EL (cell line): ENCODE results near the gene NTSR1.
A peak's percentile ranks its signal among the peaks of the same experiment; 100 is the strongest.

Experiments used
- DNase-seq: peaks from one replicate; pipeline ENCODE4 v3.0.0-alpha.2; 2016

Gene NTSR1

GRCh38 chr20:62695448-62696414 lies 12.9 kb upstream of the NTSR1 start:
- no peak for DNase-seq

DNA sequence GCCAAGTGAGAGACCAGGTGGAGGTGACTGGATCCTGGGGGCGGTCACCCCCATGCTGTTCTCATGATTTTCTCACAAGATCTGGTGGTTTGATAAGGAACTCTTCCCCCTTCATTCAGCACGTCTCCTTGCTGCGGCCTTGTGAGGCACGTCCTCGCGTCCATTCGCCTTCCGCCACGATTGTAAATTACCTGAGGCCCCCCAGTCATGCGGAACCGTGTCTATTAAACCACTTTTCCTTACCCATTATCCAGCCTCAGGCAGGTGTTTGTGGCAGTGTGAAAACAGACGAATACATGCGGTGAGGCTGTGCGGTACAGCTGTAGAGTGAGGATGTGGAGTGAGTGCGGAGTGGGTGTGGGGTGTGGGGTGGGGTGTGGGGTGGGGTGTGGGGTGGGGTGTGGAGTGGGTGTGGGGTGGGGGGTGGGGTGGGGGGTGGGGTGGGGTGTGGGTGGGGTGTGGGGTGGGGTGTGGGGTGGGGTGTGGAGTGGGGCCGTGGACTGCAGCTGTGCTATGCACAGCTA lies 12.1 kb upstream of the NTSR1 start:
- no peak for DNase-seq

DNA sequence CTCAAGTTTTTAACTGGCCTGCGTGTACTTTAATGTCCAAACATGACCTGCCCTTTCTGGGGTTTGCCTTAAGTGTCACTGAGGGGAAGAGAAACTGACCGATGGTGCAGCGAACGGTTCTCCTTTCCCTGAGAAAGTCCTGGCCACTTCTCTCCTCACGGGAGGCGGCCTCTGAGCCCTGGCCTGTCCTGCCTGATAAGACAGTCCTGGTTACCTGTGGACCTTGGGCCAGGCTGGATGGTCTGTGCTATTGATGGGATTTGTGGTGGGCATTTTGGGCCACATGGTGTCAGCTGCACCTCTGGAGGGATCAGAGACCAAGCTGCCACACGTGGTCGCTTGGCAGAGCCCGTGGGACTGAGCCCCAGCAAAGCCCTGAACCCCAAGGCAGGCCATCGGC lies 11.6 kb upstream of the NTSR1 start:
- no peak for DNase-seq

DNA sequence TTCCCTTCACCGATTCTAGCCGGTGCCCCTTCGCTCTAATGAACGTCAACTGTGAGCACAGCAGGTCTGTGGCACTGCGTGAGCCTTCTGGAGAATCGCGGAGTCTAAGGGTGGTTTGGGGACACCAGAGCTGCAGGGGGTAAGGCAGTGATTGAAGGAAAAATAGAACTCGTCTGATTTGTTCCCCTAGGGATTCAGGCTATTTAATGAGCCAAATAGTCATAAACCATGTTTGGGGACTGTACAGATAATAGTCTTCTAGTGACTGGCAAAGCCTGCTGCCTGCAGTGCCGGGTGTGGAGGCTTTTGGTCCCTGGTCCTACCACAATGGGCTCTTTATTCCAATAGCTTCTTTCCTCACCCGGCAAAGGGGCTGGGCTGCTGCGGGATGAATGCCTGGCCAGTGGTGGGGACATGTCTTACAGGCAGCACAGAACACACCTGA lies 11.1 kb upstream of the NTSR1 start:
- DNase-seq: no peak

DNA sequence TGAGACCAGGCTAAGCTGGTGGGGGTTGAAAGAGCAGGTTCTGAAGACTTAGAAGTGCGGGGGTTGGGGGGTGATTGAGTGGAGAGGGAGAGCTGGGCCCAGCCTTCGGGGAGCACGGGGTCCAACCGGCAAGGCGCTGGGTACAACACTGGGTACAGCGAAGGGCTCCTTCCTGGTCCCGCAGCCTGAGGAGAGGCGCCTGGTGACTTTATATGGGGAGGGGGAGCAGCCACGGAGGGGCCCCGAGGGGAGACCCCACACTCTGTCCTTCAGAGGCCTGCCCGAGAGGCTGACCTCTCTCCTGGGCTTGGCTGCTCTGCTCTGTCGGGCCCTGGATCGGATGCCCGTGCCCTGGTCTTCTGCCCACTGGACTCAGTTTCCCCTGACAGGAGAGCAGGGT lies 10.4 kb upstream of the NTSR1 start:
- DNase-seq: no peak

GRCh38 chr20:62699296-62699695 lies 9.3 kb upstream of the NTSR1 start:
- DNase-seq: no peak

GRCh38 chr20:62699741-62700140 lies 8.9 kb upstream of the NTSR1 start:
- no peak for DNase-seq

GRCh38 chr20:62700261-62700930 lies 8.2 kb upstream of the NTSR1 start:
- no peak for DNase-seq

- no peak for DNase-seq
Observed at GRCh38 chr20:62701161-62702012, 7.2 kb upstream of the NTSR1 start.

DNA sequence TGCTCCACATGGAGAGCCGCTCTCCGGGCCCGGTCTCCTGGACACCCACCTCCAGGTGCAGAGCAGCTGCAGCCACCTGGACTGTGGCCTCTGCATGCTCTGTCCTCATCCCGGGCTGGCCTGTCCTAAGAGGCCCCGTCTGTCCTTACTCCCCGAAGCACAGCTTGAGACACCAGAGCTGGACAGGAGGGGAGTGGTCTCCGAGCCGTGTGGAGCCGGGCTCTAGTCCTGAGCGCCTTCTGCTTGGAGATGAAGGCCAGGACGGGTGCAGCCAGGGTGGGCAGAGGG lies 6.7 kb upstream of the NTSR1 start:
- DNase-seq: no peak

DNA sequence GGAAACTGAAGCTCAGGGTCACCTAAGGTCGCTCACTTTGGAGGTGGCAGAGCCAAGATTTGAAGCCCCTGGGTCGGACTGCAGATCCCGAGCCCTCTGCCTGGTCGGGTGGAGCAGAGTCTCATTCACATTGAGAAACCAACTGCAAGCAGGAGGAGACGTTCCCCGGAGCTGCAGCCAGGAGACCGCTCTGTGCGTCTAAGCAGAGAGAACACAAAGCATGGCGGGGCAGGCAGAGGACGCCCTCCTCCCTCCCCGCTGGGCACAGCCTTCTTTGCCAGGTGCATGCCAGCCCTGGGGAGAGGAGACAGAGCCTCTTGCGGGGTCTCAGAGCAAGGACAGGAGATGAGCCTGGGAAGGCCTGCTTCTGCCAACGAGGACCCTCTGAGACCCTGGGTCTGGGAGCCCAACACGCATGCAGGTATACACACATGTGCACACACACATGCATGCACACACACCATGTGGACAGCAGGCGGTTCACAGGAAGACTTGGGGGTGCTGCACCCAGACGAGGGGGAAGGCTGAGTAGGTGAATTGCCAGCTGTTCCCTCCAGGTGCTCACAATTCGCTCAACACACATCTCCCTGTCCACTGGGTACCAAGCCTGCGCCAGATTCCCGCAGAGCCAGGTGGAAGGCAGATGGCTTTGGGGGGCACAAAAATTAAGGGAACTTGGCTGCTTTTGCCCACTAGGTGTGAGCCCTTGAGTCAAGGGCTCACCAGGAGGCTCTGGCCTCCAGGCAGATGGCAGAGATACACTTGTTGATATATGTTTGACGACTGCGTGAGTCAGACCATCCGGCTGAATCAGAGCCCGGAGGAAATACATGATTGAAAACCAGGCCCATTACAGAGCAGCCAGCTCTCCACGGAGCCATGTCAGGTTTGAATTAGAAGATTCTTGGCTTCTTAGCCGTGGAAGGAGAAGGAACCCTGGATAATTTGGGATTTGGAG lies 5.5 kb upstream of the NTSR1 start:
- DNase-seq: peak; percentile 95

DNA sequence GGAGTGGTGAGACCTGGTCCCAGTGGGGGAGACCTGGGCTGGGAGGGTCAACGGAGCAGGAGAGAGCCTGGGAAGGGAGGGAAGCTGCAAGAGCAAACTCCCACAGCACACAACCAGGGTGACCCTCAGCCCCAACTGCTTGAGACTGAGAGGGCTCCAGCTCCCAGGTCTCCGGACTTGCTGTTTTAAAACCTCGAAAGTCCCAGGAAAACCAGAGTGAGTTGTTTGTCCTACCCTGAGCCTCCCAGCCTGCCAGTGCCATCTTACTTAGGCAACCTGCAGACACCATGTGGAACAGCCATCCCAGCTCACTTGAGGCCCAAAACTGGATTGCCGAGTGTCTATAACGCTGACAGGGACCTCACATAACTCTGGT lies 4.8 kb upstream of the NTSR1 start:
- no peak for DNase-seq

DNA sequence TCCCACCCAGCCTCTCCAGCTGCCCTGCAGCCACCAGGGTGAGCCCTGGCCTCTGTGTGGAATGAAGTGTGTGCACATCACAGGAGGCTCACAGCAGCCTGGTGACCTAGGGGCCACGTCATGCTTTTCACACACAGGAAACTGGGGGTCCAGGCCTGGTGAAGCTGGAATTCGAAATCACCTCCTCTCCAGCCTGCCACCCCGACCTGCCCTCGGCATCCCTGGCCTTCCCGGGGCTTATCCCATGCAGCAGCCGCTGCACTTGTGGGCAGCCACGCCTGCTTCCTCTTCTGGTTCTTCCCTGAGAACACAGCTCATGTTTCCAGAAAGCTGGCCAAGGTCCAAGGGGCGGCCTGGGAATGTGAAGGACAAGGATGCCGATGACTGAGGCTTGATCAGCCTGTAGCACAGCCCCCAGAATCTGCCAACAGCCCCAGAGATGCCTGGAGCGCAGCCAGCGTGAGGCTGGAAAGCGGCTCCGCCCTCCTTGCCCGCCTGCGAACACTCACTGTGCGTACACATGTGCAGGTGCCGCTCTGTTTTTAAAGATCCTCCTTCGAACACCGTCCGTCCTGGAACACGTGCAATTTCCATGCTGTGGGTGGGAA lies 4.2 kb upstream of the NTSR1 start:
- peak; percentile 97 for DNase-seq

GRCh38 chr20:62705627-62706026 lies 3.0 kb upstream of the NTSR1 start:
- DNase-seq: no peak

DNA sequence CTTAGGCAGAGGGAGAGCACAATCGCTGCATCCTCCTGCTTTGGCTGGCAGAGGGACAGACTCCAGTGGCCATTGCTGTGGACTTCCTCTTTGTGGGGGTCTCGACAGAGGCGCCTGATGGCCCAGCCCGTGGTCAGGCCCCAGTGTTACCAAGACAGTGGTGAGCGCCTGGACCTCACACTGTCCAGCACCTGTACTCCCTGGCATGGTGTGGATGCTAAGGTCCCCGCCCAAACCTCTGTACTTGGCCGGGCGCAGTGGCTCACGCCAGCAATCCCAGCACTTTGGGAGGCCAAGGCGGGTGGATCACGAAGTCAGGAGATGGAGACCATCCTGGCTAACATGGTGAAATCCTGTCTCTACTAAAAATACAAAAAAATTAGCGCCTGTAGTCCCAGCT lies 2.3 kb upstream of the NTSR1 start:
- no peak for DNase-seq

GRCh38 chr20:62706857-62707256 lies 1.8 kb upstream of the NTSR1 start:
- DNase-seq: no peak

GRCh38 chr20:62707276-62707920 lies 1.2 kb upstream of the NTSR1 start:
- no peak for DNase-seq

GRCh38 chr20:62707921-62708521 lies 615 bp upstream of the NTSR1 start:
- no peak for DNase-seq

DNA sequence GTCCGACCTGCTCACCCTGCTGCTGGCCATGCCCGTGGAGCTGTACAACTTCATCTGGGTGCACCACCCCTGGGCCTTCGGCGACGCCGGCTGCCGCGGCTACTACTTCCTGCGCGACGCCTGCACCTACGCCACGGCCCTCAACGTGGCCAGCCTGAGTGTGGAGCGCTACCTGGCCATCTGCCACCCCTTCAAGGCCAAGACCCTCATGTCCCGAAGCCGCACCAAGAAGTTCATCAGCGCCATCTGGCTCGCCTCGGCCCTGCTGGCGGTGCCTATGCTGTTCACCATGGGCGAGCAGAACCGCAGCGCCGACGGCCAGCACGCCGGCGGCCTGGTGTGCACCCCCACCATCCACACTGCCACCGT lies 885 bp downstream of the NTSR1 start:
- no peak for DNase-seq

GRCh38 chr20:62710221-62710885 lies 1.7 kb downstream of the NTSR1 start:
- DNase-seq: no peak
